ENCODE measurements around the gene RBCK1.

The RBCK1 gene

GRCh38 chr20:420166-420620 is 12.1 kb downstream of the RBCK1 start:
- DNase-seq, result no peak

GRCh38 chr20:420721-421574 is 12.8 kb downstream of the RBCK1 start:
- no peak for DNase-seq

- no peak for DNase-seq
Measured at GRCh38 chr20:421685-422250, 13.7 kb downstream of the RBCK1 start.

- no peak for DNase-seq
Measured at GRCh38 chr20:426566-426965, 18.5 kb downstream of the RBCK1 start.

- no peak for DNase-seq
Measured at GRCh38 chr20:427401-427800, 19.3 kb downstream of the RBCK1 start.

- no peak for DNase-seq
Measured at GRCh38 chr20:427849-428657, 20.0 kb downstream of the RBCK1 start.

GRCh38 chr20:428658-429200 is 20.6 kb downstream of the RBCK1 start:
- no peak for DNase-seq

GRCh38 chr20:430091-430999 is 22.2 kb downstream of the RBCK1 start:
- no peak for DNase-seq

GRCh38 chr20:431012-431904 is 23.2 kb downstream of the RBCK1 start:
- peak; percentile 45 for DNase-seq

- DNase-seq, result no peak
Measured at GRCh38 chr20:432208-432607, 24.1 kb downstream of the RBCK1 start.

GRCh38 chr20:432677-433299 is 24.7 kb downstream of the RBCK1 start:
- DNase-seq, result no peak

- peak; percentile 56 for DNase-seq
Measured at GRCh38 chr20:433300-433975, 25.3 kb downstream of the RBCK1 start.

- DNase-seq, result no peak
Measured at GRCh38 chr20:434221-434620, 26.1 kb downstream of the RBCK1 start.

- no peak for DNase-seq
Measured at GRCh38 chr20:434661-435419, 26.7 kb downstream of the RBCK1 start.

- DNase-seq, result no peak
Measured at GRCh38 chr20:435558-435957, 27.5 kb downstream of the RBCK1 start.

- DNase-seq, result no peak
Measured at GRCh38 chr20:436476-436875, 28.4 kb downstream of the RBCK1 start.

- no peak for DNase-seq
Measured at GRCh38 chr20:437787-438486, 29.8 kb downstream of the RBCK1 start.
